H9 (cell line): ENCODE measurements around the gene GTF2B. TPM values are rescaled to one million over a fixed set of nuclear protein-coding genes. Genes with fewer than 3 reads are reported as not detected.
A peak's percentile ranks its signal among the peaks of the same experiment; 100 is the strongest.

Source experiments
- DNase-seq: peaks from one replicate; pipeline ENCODE4 v3.0.0-alpha.2; 2017
- H2AFZ ChIP-seq: one replicate; pipeline ENCODE4 v1.6.1; 2013; ENCODE audit warnings: mild to moderate bottlenecking, low read length, control low read depth, moderate library complexity
- H2AK5ac ChIP-seq: 2 replicates; pipeline ENCODE4 v1.6.1; 2013; ENCODE audit warnings: low read length, control low read depth, mixed read lengths; ENCODE audit not compliant: insufficient read length
- H2BK120ac ChIP-seq: one replicate; pipeline ENCODE4 v1.6.1; 2013; ENCODE audit warnings: low read depth, mild to moderate bottlenecking, low read length, control low read depth, inconsistent platforms; ENCODE audit not compliant: poor library complexity, severe bottlenecking
- H2BK12ac ChIP-seq: 2 replicates; pipeline ENCODE4 v1.6.1; 2013; ENCODE audit warnings: low read length, control low read depth, mixed read lengths, low read depth; ENCODE audit not compliant: insufficient read length
- H2BK15ac ChIP-seq: 2 replicates; pipeline ENCODE4 v1.6.1; 2013; ENCODE audit warnings: low read depth, low read length, control low read depth
- H2BK20ac ChIP-seq: one replicate; pipeline ENCODE4 v1.6.1; 2013; ENCODE audit warnings: low read depth, mild to moderate bottlenecking, low read length, control low read depth, inconsistent platforms; ENCODE audit not compliant: poor library complexity, severe bottlenecking
- H2BK5ac ChIP-seq: 2 replicates; pipeline ENCODE4 v1.6.1; 2013; ENCODE audit warnings: low read length, control low read depth, mixed read lengths; ENCODE audit not compliant: insufficient read length
- H3K14ac ChIP-seq: 2 replicates; pipeline ENCODE4 v1.6.1; 2013; ENCODE audit warnings: low read length, control low read depth; ENCODE audit not compliant: insufficient read depth
- H3K18ac ChIP-seq: 2 replicates; pipeline ENCODE4 v1.6.1; 2013; ENCODE audit warnings: low read depth, mild to moderate bottlenecking, mixed read lengths, low read length, control low read depth; ENCODE audit not compliant: insufficient read length
- H3K23ac ChIP-seq: 2 replicates; pipeline ENCODE4 v1.6.1; 2013; ENCODE audit warnings: low read length, control low read depth, mixed read lengths, low read depth; ENCODE audit not compliant: insufficient read length
- H3K23me2 ChIP-seq: 2 replicates; pipeline ENCODE4 v1.6.1; 2013; ENCODE audit warnings: low read depth, mild to moderate bottlenecking, mixed read lengths, low read length, control low read depth; ENCODE audit not compliant: insufficient read length, poor library complexity, severe bottlenecking
- H3K27ac ChIP-seq: 2 replicates; pipeline ENCODE4 v1.5.1; 2013; ENCODE audit warnings: low read length, control low read depth, mixed read lengths, low read depth; ENCODE audit not compliant: insufficient read length
- H3K27me3 ChIP-seq: 2 replicates; pipeline ENCODE4 v1.6.1; 2013; ENCODE audit warnings: low read length, control low read depth, inconsistent platforms; ENCODE audit not compliant: insufficient read depth
- H3K4ac ChIP-seq: 2 replicates; pipeline ENCODE4 v1.6.1; 2013; ENCODE audit warnings: low read depth, mild to moderate bottlenecking, control low read depth, inconsistent platforms, low read length, moderate library complexity
- H3K4me1 ChIP-seq: 2 replicates; pipeline ENCODE4 v1.6.1; 2013; ENCODE audit warnings: low read length, control low read depth, inconsistent platforms; ENCODE audit not compliant: insufficient read depth
- H3K4me2 ChIP-seq: 2 replicates; pipeline ENCODE4 v1.6.1; 2013; ENCODE audit warnings: low read length, control low read depth, mixed read lengths; ENCODE audit not compliant: insufficient read length, insufficient read depth
- H3K56ac ChIP-seq: 2 replicates; pipeline ENCODE4 v1.6.1; 2013; ENCODE audit warnings: low read depth, mild to moderate bottlenecking, mixed read lengths, low read length, control low read depth; ENCODE audit not compliant: insufficient read length
- H3K79me1 ChIP-seq: 2 replicates; pipeline ENCODE4 v1.6.1; 2013; ENCODE audit warnings: low read depth, mild to moderate bottlenecking, moderate library complexity, low read length, control low read depth, inconsistent platforms; ENCODE audit not compliant: insufficient read depth, poor library complexity, severe bottlenecking
- H3K79me2 ChIP-seq: 2 replicates; pipeline ENCODE4 v1.6.1; 2013; ENCODE audit warnings: low read length, control low read depth, inconsistent platforms; ENCODE audit not compliant: insufficient read depth
- H3K9ac ChIP-seq: 2 replicates; pipeline ENCODE4 v1.6.1; 2013; ENCODE audit warnings: low read length, control low read depth, mixed read lengths; ENCODE audit not compliant: insufficient read length; ENCODE audit errors: extremely low read depth
- H3K9me3 ChIP-seq: one replicate; pipeline ENCODE4 v1.6.1; 2013; ENCODE audit warnings: low read depth, low read length, inconsistent platforms; ENCODE audit not compliant: control insufficient read depth
- H3T11ph ChIP-seq: one replicate; pipeline ENCODE4 v1.6.1; 2013; ENCODE audit warnings: mild to moderate bottlenecking, low read length, control low read depth, inconsistent platforms
- H4K20me1 ChIP-seq: one replicate; pipeline ENCODE4 v1.6.1; 2013; ENCODE audit not compliant: control insufficient read depth, insufficient read length, insufficient read depth
- H4K5ac ChIP-seq: 2 replicates; pipeline ENCODE4 v1.6.1; 2013; ENCODE audit warnings: low read depth, mild to moderate bottlenecking, mixed read lengths, low read length, control low read depth; ENCODE audit not compliant: insufficient read length
- H4K8ac ChIP-seq: replicated peaks from 2 replicates; pipeline ENCODE4 v1.6.1; 2013; ENCODE audit warnings: low read length, control low read depth, mixed read lengths, low read depth; ENCODE audit not compliant: insufficient read length
- H4K91ac ChIP-seq: 2 replicates; pipeline ENCODE4 v1.6.1; 2013; ENCODE audit warnings: low read depth, mild to moderate bottlenecking, moderate library complexity, mixed read lengths, low read length, control low read depth; ENCODE audit not compliant: insufficient read length
- H3K27ac Mint-ChIP-seq, 3 experiments: 2 replicates in 2 of 3; 3 replicates in 1 of 3; pipeline ENCODE4 v1.8.0; 2020 to 2021; ENCODE audit warnings: mixed read lengths in 3 of 3, mild to moderate bottlenecking in 1 of 3, moderate library complexity in 1 of 3
- H3K27me3 Mint-ChIP-seq: 2 replicates; pipeline ENCODE4 v1.8.0; 2021; ENCODE audit warnings: low read depth, mild to moderate bottlenecking, moderate library complexity, mixed read lengths
- H3K36me3 Mint-ChIP-seq, 3 experiments: 2 replicates in 2 of 3; 3 replicates in 1 of 3; pipeline ENCODE4 v1.8.0; 2020 to 2021; ENCODE audit warnings: low read depth in 3 of 3, mixed read lengths in 3 of 3; ENCODE audit not compliant: insufficient read depth in 1 of 3
- H3K4me1 Mint-ChIP-seq, 2 experiments: 2 replicates each; pipeline ENCODE4 v1.8.0; 2020; ENCODE audit warnings: mixed read lengths in 2 of 2
- H3K4me3 Mint-ChIP-seq, 2 experiments: 2 replicates in 1 of 2; 3 replicates in 1 of 2; pipeline ENCODE4 v1.8.0; 2020 to 2021; ENCODE audit warnings: mild to moderate bottlenecking in 2 of 2, mixed read lengths in 2 of 2, moderate library complexity in 1 of 2
- H3K9me3 Mint-ChIP-seq, 2 experiments: 2 replicates in 1 of 2; 3 replicates in 1 of 2; pipeline ENCODE4 v1.8.0; 2020; ENCODE audit warnings: mild to moderate bottlenecking in 2 of 2, mixed read lengths in 2 of 2, moderate library complexity in 1 of 2
- CTCF ChIP-seq: fragments of 200-600 bp; sonication (generic); conservative IDR thresholded peaks from 3 replicates; pipeline ENCODE4 v1.8.0; 2021; ENCODE audit warnings: antibody characterized with exemption, mild to moderate bottlenecking
- WGBS: extraction: QIAGEN DNeasy Blood & Tissue Kit; methylation state at CpG from one replicate; pipeline ENCODE4 v1.1.7; 2013; ENCODE audit warnings: missing lambda C conversion rate, low lambda C conversion rate, mixed read lengths; ENCODE audit not compliant: insufficient read length; ENCODE audit errors: extremely low coverage; 5-methylcytosine and 5-hydroxymethylcytosine counted together
- total RNA-seq: library from RNA; stranded (reverse); gene quantifications from 2 replicates; pipeline ENCODE4 v1.2.1, GENCODE V29; 2021

The GTF2B gene
- total RNA-seq, 1 experiment from 2014 or later, result 23.2 TPM

- DNase-seq, result no peak
- no peak overlapping the region for H3K14ac ChIP-seq
- no peak overlapping the region for H2BK12ac ChIP-seq
- no peaks in the 10 kb centered on the region for H3K9me3 ChIP-seq
- peaks cover 1% of the 10 kb centered on the region; the same call in 1 of the 2 replicates for H3K79me2 ChIP-seq
- H4K5ac ChIP-seq, result no peak overlapping the region
- no peak overlapping the region for H3K27ac ChIP-seq
- TF ChIP-seq CTCF, result no peak
- H3K4me1 ChIP-seq, result no peaks in the 10 kb centered on the region
- H3T11ph ChIP-seq, result no peak overlapping the region
- no peak overlapping the region for H3K18ac ChIP-seq
- H3K4me1 Mint-ChIP-seq, result peaks cover 13 to 20% of the 10 kb centered on the region in 2 experiments
- H3K9ac ChIP-seq, result no peak overlapping the region
- H2BK20ac ChIP-seq, result no peak overlapping the region
- no peak overlapping the region for H4K91ac ChIP-seq
- H2AK5ac ChIP-seq, result no peak overlapping the region
- peaks cover 0 to 10% (median 5%) of the 10 kb centered on the region in 3 experiments; a peak in 4 of 7 replicates for H3K36me3 Mint-ChIP-seq
- H3K4me3 Mint-ChIP-seq, result peak overlapping the region; percentile 97 to 99
- no peaks in the 10 kb centered on the region for H3K9me3 Mint-ChIP-seq
- H2BK120ac ChIP-seq, result no peak overlapping the region
- no peaks in the 10 kb centered on the region for H3K23me2 ChIP-seq
- no peak overlapping the region for H3K23ac ChIP-seq
- no peak overlapping the region for H3K56ac ChIP-seq
- H3K79me1 ChIP-seq, result no peaks in the 10 kb centered on the region
- H3K27me3 Mint-ChIP-seq, result peaks cover 2% of the 10 kb centered on the region; the same call in 1 of the 2 replicates
- no peak overlapping the region for H2BK5ac ChIP-seq
- no peaks in the 10 kb centered on the region for H3K27me3 ChIP-seq
- H2AFZ ChIP-seq, result no peak overlapping the region
- H3K27ac Mint-ChIP-seq, result no peak overlapping the region
- H3K4ac ChIP-seq, result no peak overlapping the region
- H4K8ac ChIP-seq, result no peak overlapping the region
- peak overlapping the region; percentile 76 for H3K4me2 ChIP-seq
- WGBS, result no CpG with 5 or more reads among the region's 2 CpGs
- no peaks in the 10 kb centered on the region for H4K20me1 ChIP-seq
- H2BK15ac ChIP-seq, result no peak overlapping the region
These were observed 1.2 kb downstream of the GTF2B start for GRCh38 chr1:88890131-88890530.
